HCT116 (cell line): ENCODE data around the gene AMN. TPM values are rescaled to one million over a fixed set of nuclear protein-coding genes. Genes with fewer than 3 reads are reported as not detected.

Experiments used
- ATAC-seq: fragments of 200-7000 bp; cut with Tn5 transposase; 2 replicates; pipeline ENCODE4 v1.9.1; 2020; ENCODE audit warnings: mild to moderate bottlenecking, moderate library complexity
- BruUV-seq: library from RNA; stranded (reverse); fragments of 400-500 nt; replicated peaks from 2 replicates; lab custom pipeline; 2021; lab: Mats Ljungman, UMichigan
- CTCF ChIA-PET: fragments of 300-600 bp; sonication (Branson Sonifier 250); formaldehyde crosslinking; loops from one replicate; lab custom pipeline; 2021; ENCODE audit warnings: antibody characterized with exemption; lab: Charles Lee
- POLR2A ChIA-PET: fragments of 300-600, 350-600 bp; sonication (Branson Sonifier 250); formaldehyde crosslinking; loops from one replicate; lab custom pipeline; 2021; ENCODE audit warnings: antibody characterized with exemption; lab: Charles Lee
- RAD21 ChIA-PET, 2 experiments: fragments of 300-600 bp; sonication (Branson Sonifier 250); formaldehyde crosslinking; loops; one replicate each; lab custom pipeline; 2023; ENCODE audit warnings: low total read pairs in 2 of 2; ENCODE audit not compliant: uncharacterized antibody in 2 of 2, unreplicated experiment in 2 of 2, low non-redundant PET in 1 of 2; lab: Charles Lee
- DNase-seq: peaks from one replicate; pipeline ENCODE4 v3.0.0-alpha.2; 2010; ENCODE audit warnings: low read depth, low spot score
- H2AFZ ChIP-seq: fragments of 200-600 bp; shearing (Covaris generic), sonication (generic); 2 replicates; pipeline ENCODE4 v1.6.1; 2017; ENCODE audit warnings: low read depth, mixed run types, mixed read lengths, antibody characterized with exemption, low read length; ENCODE audit not compliant: poor library complexity, severe bottlenecking
- H3K27ac ChIP-seq: 2 replicates; pipeline ENCODE4 v1.5.1; 2012; ENCODE audit warnings: low read depth, low read length
- H3K27me3 ChIP-seq: fragments of 200-600 bp; sonication (generic); 2 replicates; pipeline ENCODE4 v1.6.1; 2016; ENCODE audit warnings: mixed run types, low read length, mixed read lengths; ENCODE audit not compliant: insufficient read depth
- H3K36me3 ChIP-seq, 2 experiments: fragments of 200-500 bp in 1 of 2; fragments of 200-600 bp in 1 of 2; sonication (Bioruptor generic) in 1 of 2; sonication (generic) in 1 of 2; 2 replicates each; pipeline versions ENCODE4 v1.5.1 to v1.6.1; 2014 to 2016; ENCODE audit warnings: low read length in 2 of 2, inconsistent platforms in 1 of 2, mixed read lengths in 1 of 2, mixed run types in 1 of 2; ENCODE audit not compliant: insufficient read depth in 2 of 2, control insufficient read depth in 1 of 2
- H3K4me1 ChIP-seq, 2 experiments: fragments of 200-600 bp in 1 of 2; sonication (generic) in 1 of 2; 2 replicates each; pipeline versions ENCODE4 v1.5.1 to v1.6.1; 2012 to 2017; ENCODE audit warnings: low read length in 2 of 2, inconsistent platforms in 1 of 2, mild to moderate bottlenecking in 1 of 2, mixed read lengths in 1 of 2, mixed run types in 1 of 2, moderate library complexity in 1 of 2; ENCODE audit not compliant: insufficient read depth in 2 of 2, control insufficient read depth in 1 of 2
- H3K4me2 ChIP-seq: fragments of 200-600 bp; sonication (generic); 2 replicates; pipeline ENCODE4 v1.6.1; 2017; ENCODE audit warnings: mixed run types, low read length, mixed read lengths
- H3K4me3 ChIP-seq, 2 experiments: fragments of 200-600 bp in 1 of 2; sonication (generic) in 1 of 2; replicated peaks in 1 of 2; 2 replicates each; pipeline ENCODE4 v1.5.1; 2011 to 2016; ENCODE audit warnings: low read length in 2 of 2, control low read depth in 1 of 2, low read depth in 1 of 2, mild to moderate bottlenecking in 1 of 2, mixed read lengths in 1 of 2, mixed run types in 1 of 2
- H3K79me2 ChIP-seq: fragments of 200-600 bp; sonication (generic); 2 replicates; pipeline ENCODE4 v1.6.1; 2017; ENCODE audit warnings: mild to moderate bottlenecking, mixed run types, low read length, moderate library complexity, mixed read lengths; ENCODE audit not compliant: insufficient read depth
- H3K9ac ChIP-seq: fragments of 200-600 bp; sonication (generic); 2 replicates; pipeline ENCODE4 v1.6.1; 2016; ENCODE audit warnings: low read length, mixed read lengths
- H3K9me2 ChIP-seq: fragments of 200-600 bp; sonication (generic), shearing (Covaris generic); 2 replicates; pipeline ENCODE4 v1.6.1; 2017; ENCODE audit warnings: mixed run types, mild to moderate bottlenecking, moderate library complexity; ENCODE audit not compliant: insufficient read depth
- H3K9me3 ChIP-seq, 2 experiments: fragments of 200-500 bp in 1 of 2; fragments of 200-600 bp in 1 of 2; sonication (Bioruptor generic) in 1 of 2; sonication (generic) in 1 of 2; 2 replicates each; pipeline ENCODE4 v1.6.1; 2014 to 2017; ENCODE audit warnings: low read length in 2 of 2, mixed read lengths in 2 of 2, inconsistent platforms in 1 of 2, low read depth in 1 of 2, mild to moderate bottlenecking in 1 of 2, mixed run types in 1 of 2, moderate library complexity in 1 of 2; ENCODE audit not compliant: control insufficient read depth in 1 of 2, insufficient read depth in 1 of 2
- H4K20me1 ChIP-seq: fragments of 200-600 bp; sonication (generic), shearing (Covaris generic); 2 replicates; pipeline ENCODE4 v1.6.1; 2017; ENCODE audit warnings: mixed run types, mild to moderate bottlenecking, moderate library complexity; ENCODE audit not compliant: insufficient read depth
- FOSL1 ChIP-seq: IDR thresholded peaks from 2 replicates; pipeline ENCODE4 v1.6.1; 2012; ENCODE audit warnings: low read depth
- RAD21 ChIP-seq: IDR thresholded peaks from 2 replicates; pipeline ENCODE4 v1.6.1; 2012; ENCODE audit warnings: low read depth, mild to moderate bottlenecking
- SIN3A ChIP-seq: IDR thresholded peaks from 2 replicates; pipeline ENCODE4 v1.6.1; 2012; ENCODE audit warnings: low read depth
- SP1 ChIP-seq: IDR thresholded peaks from 2 replicates; pipeline ENCODE4 v1.6.1; 2012; ENCODE audit warnings: low read depth
- YY1 ChIP-seq: IDR thresholded peaks from 2 replicates; pipeline ENCODE4 v1.6.1; 2011; ENCODE audit warnings: low read length, low read depth, moderate library complexity, mild to moderate bottlenecking; ENCODE audit not compliant: insufficient replicate concordance; ENCODE audit errors: extremely low read depth
- intact Hi-C: fragments of 100-400 bp; cut with micrococcal nuclease; formaldehyde crosslinking; loops from 2 replicates; pipeline ENCODE4 v1.10.0; 2022
- total RNA-seq: library from RNA; stranded (reverse); gene quantifications from one replicate; pipeline ENCODE4 v1.2.1, GENCODE V29; 2021; ENCODE audit not compliant: unreplicated experiment
- TF ChIP-seq, protein P1 (sequence below), 3 experiments: fragments of 200-600 bp in 1 of 3; sonication (generic) in 1 of 3; IDR thresholded peaks in 2 of 3; conservative IDR thresholded peaks in 1 of 3; 2 replicates each; pipeline ENCODE4 v1.5.1; 2012 to 2017; ENCODE audit warnings: low read depth in 2 of 3, low read length in 2 of 3, antibody characterized with exemption in 1 of 3, borderline replicate concordance in 1 of 3, control low read depth in 1 of 3, mild to moderate bottlenecking in 1 of 3, mixed read lengths in 1 of 3, mixed run types in 1 of 3, moderate library complexity in 1 of 3; ENCODE audit not compliant: insufficient read depth in 1 of 3

AMN gene
- total RNA-seq, 1 experiment from 2014 or later = 5.7 TPM

DNA sequence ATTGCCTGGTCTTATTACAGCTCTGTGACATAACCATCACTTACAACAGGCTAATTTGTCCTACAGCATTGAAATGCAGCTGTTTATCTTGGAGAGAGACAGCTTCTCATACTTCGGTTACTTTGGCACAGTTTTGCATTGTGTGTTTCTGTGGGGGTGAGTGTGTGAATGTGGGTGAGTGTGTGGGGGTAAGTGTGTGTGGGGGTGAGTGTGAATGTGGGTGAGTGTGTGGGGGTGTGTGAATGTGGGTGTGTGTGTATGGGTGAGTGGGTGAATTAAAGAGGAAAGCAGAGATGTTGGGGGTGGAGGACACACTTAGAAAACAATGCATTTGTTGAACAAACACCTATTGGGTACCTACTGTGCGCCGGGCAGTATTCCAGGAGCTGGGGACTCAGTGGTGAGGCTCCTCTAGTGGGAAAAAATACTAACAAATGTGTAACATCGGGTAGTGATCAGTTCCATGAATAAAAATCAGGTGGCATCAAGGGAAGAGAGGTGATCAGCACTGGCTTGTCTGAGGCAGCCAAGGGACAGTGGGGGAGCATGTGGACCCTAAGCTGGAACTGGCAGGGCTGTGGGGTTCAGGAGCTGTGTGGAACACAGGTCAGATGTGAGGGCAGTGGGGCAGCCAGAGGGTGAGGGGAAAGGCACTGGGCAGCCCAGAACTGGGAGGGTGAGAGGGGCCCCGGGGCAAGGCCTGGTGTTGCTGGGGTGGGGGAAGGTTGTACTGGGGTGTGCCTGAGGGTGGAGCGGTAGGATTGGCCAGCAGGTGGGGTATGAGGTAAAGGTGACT lies 44.1 kb upstream of the AMN start:
- Histone ChIP-seq H3K4me2 (no peak overlapping the region), H4K20me1 (no peaks in the 10 kb centered on the region), H3K27me3 (no peaks in the 10 kb centered on the region), H3K4me3 (no peak overlapping the region), H2AFZ (no peak overlapping the region), H3K9me2 (no peaks in the 10 kb centered on the region)
- CTCF ChIA-PET = no interaction called here
- TF ChIP-seq FOSL1 = no peak
- TF ChIP-seq YY1 = no peak
- TF ChIP-seq SP1 = no peak
- TF ChIP-seq RAD21 = 0 out of 2 replicates have a peak, but pooled peaks have one; percentile 7
- TF ChIP-seq SIN3A = no peak
- TF ChIP-seq, protein P1, sequence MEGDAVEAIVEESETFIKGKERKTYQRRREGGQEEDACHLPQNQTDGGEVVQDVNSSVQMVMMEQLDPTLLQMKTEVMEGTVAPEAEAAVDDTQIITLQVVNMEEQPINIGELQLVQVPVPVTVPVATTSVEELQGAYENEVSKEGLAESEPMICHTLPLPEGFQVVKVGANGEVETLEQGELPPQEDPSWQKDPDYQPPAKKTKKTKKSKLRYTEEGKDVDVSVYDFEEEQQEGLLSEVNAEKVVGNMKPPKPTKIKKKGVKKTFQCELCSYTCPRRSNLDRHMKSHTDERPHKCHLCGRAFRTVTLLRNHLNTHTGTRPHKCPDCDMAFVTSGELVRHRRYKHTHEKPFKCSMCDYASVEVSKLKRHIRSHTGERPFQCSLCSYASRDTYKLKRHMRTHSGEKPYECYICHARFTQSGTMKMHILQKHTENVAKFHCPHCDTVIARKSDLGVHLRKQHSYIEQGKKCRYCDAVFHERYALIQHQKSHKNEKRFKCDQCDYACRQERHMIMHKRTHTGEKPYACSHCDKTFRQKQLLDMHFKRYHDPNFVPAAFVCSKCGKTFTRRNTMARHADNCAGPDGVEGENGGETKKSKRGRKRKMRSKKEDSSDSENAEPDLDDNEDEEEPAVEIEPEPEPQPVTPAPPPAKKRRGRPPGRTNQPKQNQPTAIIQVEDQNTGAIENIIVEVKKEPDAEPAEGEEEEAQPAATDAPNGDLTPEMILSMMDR (IDR thresholded peaks at IDR 0.05 in 2 of 3, conservative IDR thresholded peaks at IDR 0.05 in 1 of 3; ENCODE audit: borderline replicate concordance in 1 of 3, insufficient read depth in 1 of 3, low read depth in 2 of 3, low read length in 2 of 3) = peak in 2 of 3 experiments; percentile 18 to 31; a peak in 3 of 6 replicates
- TF ChIP-seq, all 23 proteins: peak for 2
- H3K79me2 ChIP-seq = no peaks in the 10 kb centered on the region
- DNase-seq (no peak), ATAC-seq (peak; percentile 82)
- no peaks in the 10 kb centered on the region for H3K9me3 ChIP-seq
- ChIA-PET POLR2A (no interaction called here), RAD21 (interaction anchor here in 1 of 2 experiments (0.5 kb wide), 1 partner anchor 189 kb away, joined by 8 read pairs; no protein-coding TSS in a partner anchor)
- no peak overlapping the region for H3K9ac ChIP-seq
- intact Hi-C loops = no loop called here
- no TSS peak for BruUV-seq
- H3K27ac ChIP-seq = no peak overlapping the region
- peaks cover 10 to 14% of the 10 kb centered on the region in 2 experiments; a peak in 3 of 4 replicates for H3K36me3 ChIP-seq
- no peaks in the 10 kb centered on the region for H3K4me1 ChIP-seq
